OCI-LY7 (cell line): ENCODE results near the gene R3HCC1L. TPM values are rescaled to one million over a fixed set of nuclear protein-coding genes. Genes with fewer than 3 reads are reported as not detected.

ENCODE experiments used
- BruUV-seq: library from RNA; stranded (reverse); fragments of 400-500 nt; replicated peaks from 2 replicates; lab custom pipeline; 2021; lab: Mats Ljungman, UMichigan
- CTCF ChIA-PET: fragments of 300-600 bp; sonication (Branson Sonifier 250); formaldehyde crosslinking; loops from one replicate; lab custom pipeline; 2022; ENCODE audit warnings: antibody characterized with exemption; ENCODE audit not compliant: unreplicated experiment; lab: Charles Lee
- POLR2A ChIA-PET: fragments of 300-600 bp; sonication (Branson Sonifier 250); formaldehyde crosslinking; loops from one replicate; lab custom pipeline; 2022; ENCODE audit warnings: antibody characterized with exemption; lab: Charles Lee
- DNase-seq: peaks from one replicate; pipeline ENCODE4 v3.0.0-alpha.2; 2015; ENCODE audit warnings: low spot score
- H2AFZ ChIP-seq: fragments of 200-600 bp; sonication (generic), shearing (Covaris generic); 2 replicates; pipeline ENCODE4 v1.6.1; 2014; ENCODE audit warnings: mild to moderate bottlenecking, antibody characterized with exemption, low read length, moderate library complexity
- H3K27ac ChIP-seq: fragments of 200-600 bp; sonication (generic); 2 replicates; pipeline ENCODE4 v1.5.1; 2014; ENCODE audit warnings: mixed run types, low read depth, mild to moderate bottlenecking, moderate library complexity, low read length, inconsistent platforms; ENCODE audit not compliant: poor library complexity, severe bottlenecking
- H3K36me3 ChIP-seq: fragments of 200-600 bp; sonication (generic); 2 replicates; pipeline ENCODE4 v1.6.1; 2014; ENCODE audit warnings: mild to moderate bottlenecking, antibody characterized with exemption, low read length, moderate library complexity, mixed read lengths; ENCODE audit not compliant: insufficient read depth
- H3K4me1 ChIP-seq: fragments of 200-600 bp; sonication (generic); 2 replicates; pipeline ENCODE4 v1.5.1; 2014; ENCODE audit warnings: mild to moderate bottlenecking, low read length; ENCODE audit not compliant: insufficient read depth, poor library complexity, severe bottlenecking
- H3K4me2 ChIP-seq: fragments of 200-600 bp; sonication (generic); 2 replicates; pipeline ENCODE4 v1.6.1; 2014; ENCODE audit warnings: mild to moderate bottlenecking, low read length
- H3K4me3 ChIP-seq: fragments of 200-600 bp; sonication (generic); 2 replicates; pipeline ENCODE4 v1.5.1; 2014; ENCODE audit warnings: mild to moderate bottlenecking, low read depth, low read length; ENCODE audit not compliant: poor library complexity, severe bottlenecking
- H3K79me2 ChIP-seq: fragments of 200-600 bp; sonication (generic); 2 replicates; pipeline ENCODE4 v1.6.1; 2016; ENCODE audit warnings: low read depth, mild to moderate bottlenecking, low read length, moderate library complexity, mixed read lengths; ENCODE audit not compliant: insufficient read depth
- H3K9me2 ChIP-seq: fragments of 200-600 bp; sonication (generic); 2 replicates; pipeline ENCODE4 v1.6.1; 2016; ENCODE audit warnings: mild to moderate bottlenecking, low read length, mixed read lengths; ENCODE audit not compliant: insufficient read depth
- H3K9me3 ChIP-seq: fragments of 200-600 bp; sonication (generic); 2 replicates; pipeline ENCODE4 v1.6.1; 2014; ENCODE audit warnings: mild to moderate bottlenecking, mixed run types, low read length, mixed read lengths
- H4K20me1 ChIP-seq: fragments of 200-600 bp; sonication (generic); 2 replicates; pipeline ENCODE4 v1.6.1; 2014; ENCODE audit warnings: mild to moderate bottlenecking, antibody characterized with exemption, low read length, moderate library complexity, mixed read lengths; ENCODE audit not compliant: insufficient read depth
- EZH2phosphoT487 ChIP-seq: fragments of 200-600 bp; sonication (generic); IDR thresholded peaks from 2 replicates; pipeline ENCODE4 v1.6.1; 2018; ENCODE audit warnings: low read depth, borderline replicate concordance, mild to moderate bottlenecking, mixed run types, antibody characterized with exemption, low read length, moderate library complexity, mixed read lengths
- intact Hi-C: fragments of 100-400 bp; cut with micrococcal nuclease; formaldehyde crosslinking; loops from one replicate; pipeline ENCODE4 v1.10.0; 2022; ENCODE audit not compliant: unreplicated experiment
- total RNA-seq, 2 experiments: library from RNA; depleted of rRNA in 1 of 2; stranded (reverse); fragments of >200 nt in 1 of 2; shearing (Covaris generic) in 1 of 2; gene quantifications; 2 replicates each; pipeline ENCODE4 v1.2.3, GENCODE V29; 2014 to 2022
- TF ChIP-seq, protein P1 (sequence below): fragments of 200-600 bp; sonication (generic); conservative IDR thresholded peaks from 2 replicates; pipeline ENCODE4 v1.5.1; 2014; ENCODE audit warnings: mild to moderate bottlenecking, antibody characterized with exemption, low read length, moderate library complexity, mixed read lengths

Gene R3HCC1L
- total RNA-seq, 2 experiments from 2014 or later, result 38.8 to 42.0 TPM

DNA sequence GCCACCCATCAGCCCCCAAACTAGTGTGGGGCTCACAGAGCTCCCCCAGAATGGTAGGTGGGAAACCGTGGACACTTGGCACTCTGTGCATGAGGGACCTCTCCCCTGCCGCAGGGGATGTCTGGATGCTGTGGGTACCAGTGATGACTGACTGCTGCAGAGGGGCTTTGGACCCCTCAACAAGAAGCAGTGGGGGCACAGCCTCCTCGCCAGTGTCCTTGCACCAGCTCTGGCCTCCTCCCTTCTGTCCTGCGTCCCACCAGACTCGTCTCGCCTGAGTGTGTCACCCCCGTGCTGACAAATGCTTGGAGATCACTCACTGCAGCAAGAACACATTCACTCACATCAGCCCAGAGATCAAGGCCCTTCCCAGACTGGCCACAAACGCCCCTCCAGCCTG lies 37.3 kb upstream of the R3HCC1L start:
- Histone ChIP-seq H3K4me1 (no peaks in the 10 kb centered on the region), H3K9me2 (no peaks in the 10 kb centered on the region), H3K36me3 (no peaks in the 10 kb centered on the region), H3K27ac (no peak overlapping the region), H3K4me2 (no peak overlapping the region), H3K9me3 (no peaks in the 10 kb centered on the region), H4K20me1 (no peaks in the 10 kb centered on the region), H3K4me3 (no peak overlapping the region), H3K79me2 (no peaks in the 10 kb centered on the region), H2AFZ (no peak overlapping the region)
- POLR2A ChIA-PET, result no interaction called here
- DNase-seq, result no peak
- CTCF ChIA-PET, result no interaction called here
- intact Hi-C loops, result no loop called here
- TF ChIP-seq, protein P1, sequence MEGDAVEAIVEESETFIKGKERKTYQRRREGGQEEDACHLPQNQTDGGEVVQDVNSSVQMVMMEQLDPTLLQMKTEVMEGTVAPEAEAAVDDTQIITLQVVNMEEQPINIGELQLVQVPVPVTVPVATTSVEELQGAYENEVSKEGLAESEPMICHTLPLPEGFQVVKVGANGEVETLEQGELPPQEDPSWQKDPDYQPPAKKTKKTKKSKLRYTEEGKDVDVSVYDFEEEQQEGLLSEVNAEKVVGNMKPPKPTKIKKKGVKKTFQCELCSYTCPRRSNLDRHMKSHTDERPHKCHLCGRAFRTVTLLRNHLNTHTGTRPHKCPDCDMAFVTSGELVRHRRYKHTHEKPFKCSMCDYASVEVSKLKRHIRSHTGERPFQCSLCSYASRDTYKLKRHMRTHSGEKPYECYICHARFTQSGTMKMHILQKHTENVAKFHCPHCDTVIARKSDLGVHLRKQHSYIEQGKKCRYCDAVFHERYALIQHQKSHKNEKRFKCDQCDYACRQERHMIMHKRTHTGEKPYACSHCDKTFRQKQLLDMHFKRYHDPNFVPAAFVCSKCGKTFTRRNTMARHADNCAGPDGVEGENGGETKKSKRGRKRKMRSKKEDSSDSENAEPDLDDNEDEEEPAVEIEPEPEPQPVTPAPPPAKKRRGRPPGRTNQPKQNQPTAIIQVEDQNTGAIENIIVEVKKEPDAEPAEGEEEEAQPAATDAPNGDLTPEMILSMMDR, result no peak
- no peak for TF ChIP-seq EZH2phosphoT487
- BruUV-seq, result no TSS peak

DNA sequence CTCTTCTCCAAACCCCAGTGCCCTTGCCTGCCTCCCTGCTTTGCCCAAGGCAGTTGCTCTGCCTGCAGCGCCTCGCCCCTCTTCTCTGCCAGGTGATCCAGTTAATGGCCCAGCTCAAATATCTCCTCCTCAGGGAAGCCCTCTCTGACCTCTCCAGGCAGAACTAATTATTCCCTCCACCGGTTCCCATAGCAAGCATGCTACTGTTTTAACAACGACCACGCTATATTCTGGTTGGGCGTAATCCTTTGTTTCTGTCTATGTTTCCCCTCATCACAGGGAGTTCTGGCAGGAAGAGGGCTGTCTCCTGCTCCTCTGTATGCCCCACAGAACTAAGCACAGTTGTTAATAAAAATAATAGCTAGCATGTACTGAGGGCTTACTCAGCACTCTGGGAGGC lies 36.8 kb upstream of the R3HCC1L start:
- CTCF ChIA-PET, result interaction anchor here (0.5 kb wide), 1 partner anchor 189 kb away, joined by 3 read pairs; no protein-coding TSS in a partner anchor
- POLR2A ChIA-PET, result no interaction called here

DNA sequence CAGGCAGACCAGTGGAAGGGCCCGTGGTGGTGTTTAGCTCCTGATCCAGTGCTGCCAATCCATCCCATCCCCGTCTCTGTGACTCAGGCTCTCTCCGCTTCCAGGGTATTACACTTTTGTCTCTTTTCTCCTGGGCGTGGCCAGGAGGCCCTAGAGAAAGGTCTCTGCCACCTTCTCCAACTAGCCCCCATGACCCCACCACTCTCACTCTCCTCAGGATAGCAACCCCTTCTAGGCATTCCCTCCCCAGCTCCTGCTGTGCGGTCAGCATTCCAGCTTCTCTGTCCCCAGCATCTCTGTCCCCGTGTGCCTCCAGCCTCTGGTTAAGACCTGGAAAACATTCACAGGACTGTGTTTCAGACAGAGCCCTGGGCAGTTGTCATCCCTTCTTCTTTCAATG lies 36.2 kb upstream of the R3HCC1L start:
- no peak for DNase-seq
- Histone ChIP-seq H3K9me3 (no peaks in the 10 kb centered on the region), H2AFZ (no peak overlapping the region), H3K4me1 (no peaks in the 10 kb centered on the region), H4K20me1 (no peaks in the 10 kb centered on the region), H3K27ac (no peak overlapping the region), H3K79me2 (no peaks in the 10 kb centered on the region), H3K4me3 (no peak overlapping the region), H3K36me3 (no peaks in the 10 kb centered on the region), H3K4me2 (no peak overlapping the region), H3K9me2 (no peaks in the 10 kb centered on the region)
- BruUV-seq, result no TSS peak
- intact Hi-C loops, result no loop called here
- no peak for TF ChIP-seq EZH2phosphoT487
- TF ChIP-seq, protein P1, result no peak
- POLR2A ChIA-PET, result no interaction called here
- CTCF ChIA-PET, result no interaction called here

More for the DNA sequence above, 36.8 kb upstream of the R3HCC1L start:
- Histone ChIP-seq H3K4me1 (no peaks in the 10 kb centered on the region), H3K27ac (no peak overlapping the region), H3K9me2 (no peaks in the 10 kb centered on the region), H2AFZ (no peak overlapping the region), H3K36me3 (no peaks in the 10 kb centered on the region), H3K79me2 (no peaks in the 10 kb centered on the region), H3K4me2 (no peak overlapping the region), H4K20me1 (no peaks in the 10 kb centered on the region), H3K4me3 (no peak overlapping the region), H3K9me3 (no peaks in the 10 kb centered on the region)
- no TSS peak for BruUV-seq
- intact Hi-C loops, result no loop called here
- DNase-seq, result no peak
- TF ChIP-seq, protein P1, result no peak
- TF ChIP-seq EZH2phosphoT487, result no peak
